T47D (cell line): ENCODE results near the gene PKIG.
A peak's percentile ranks its signal among the peaks of the same experiment; 100 is the strongest.

Source experiments
- DNase-seq, 2 experiments: peaks; one replicate each; pipeline versions ENCODE4 v3.0.0 to v3.0.0-alpha.2; 2011 to 2012; ENCODE audit warnings: low read depth in 1 of 2, low spot score in 1 of 2
- JUND ChIP-seq: IDR thresholded peaks from 2 replicates; pipeline ENCODE4 v1.6.1; 2012; ENCODE audit warnings: low read depth
- in situ Hi-C: cut with HindIII; loops from 2 replicates; pipeline ENCODE4 v1.10.0; 2016; ENCODE audit warnings: low sequenced_read_pairs, low pct_unique_long_range_greater_than_20kb

The PKIG gene

GRCh38 chr20:44582311-44583025 is at the start of gene PKIG:
TSS of gene PKIG (plus strand) at chr20:44582579. CDS start at chr20:44614557, 31,978 bp downstream.
- DNase-seq = no peak
- no peak for TF ChIP-seq JUND
- in situ Hi-C loops = no loop called here

GRCh38 chr20:44532981-44533331 is 49.4 kb upstream of the PKIG start:
- in situ Hi-C loops = no loop called here
- no peak for TF ChIP-seq JUND
- DNase-seq = no peak

GRCh38 chr20:44533928-44534327 is 48.5 kb upstream of the PKIG start:
- no peak for DNase-seq
- no peak for TF ChIP-seq JUND
- in situ Hi-C loops = no loop called here

- in situ Hi-C loops = no loop called here
- TF ChIP-seq JUND = no peak
- no peak for DNase-seq
These were observed 46.2 kb upstream of the PKIG start for GRCh38 chr20:44536175-44536574.

- no peak for TF ChIP-seq JUND
- in situ Hi-C loops = no loop called here
- DNase-seq = peak; percentile 13 to 36
These were observed 44.4 kb upstream of the PKIG start for GRCh38 chr20:44537993-44538392.

GRCh38 chr20:44540834-44541233 is 41.5 kb upstream of the PKIG start:
- no peak for DNase-seq
- TF ChIP-seq JUND = no peak
- in situ Hi-C loops = no loop called here

- in situ Hi-C loops = no loop called here
- TF ChIP-seq JUND = no peak
- no peak for DNase-seq
These were observed 40.4 kb upstream of the PKIG start for GRCh38 chr20:44541992-44542391.

- in situ Hi-C loops = no loop called here
- no peak for DNase-seq
- no peak for TF ChIP-seq JUND
These were observed 39.5 kb upstream of the PKIG start for GRCh38 chr20:44542890-44543289.

GRCh38 chr20:44543358-44543757 is 39.0 kb upstream of the PKIG start:
- DNase-seq = no peak
- no peak for TF ChIP-seq JUND
- in situ Hi-C loops = no loop called here

- no peak for DNase-seq
- in situ Hi-C loops = no loop called here
- no peak for TF ChIP-seq JUND
These were observed 38.1 kb upstream of the PKIG start for GRCh38 chr20:44544263-44544662.

- no peak for TF ChIP-seq JUND
- in situ Hi-C loops = no loop called here
- no peak for DNase-seq
These were observed 35.0 kb upstream of the PKIG start for GRCh38 chr20:44547419-44547818.

- DNase-seq = no peak
- no peak for TF ChIP-seq JUND
- in situ Hi-C loops = no loop called here
These were observed 33.3 kb upstream of the PKIG start for GRCh38 chr20:44549123-44549522.

GRCh38 chr20:44552050-44552449 is 30.3 kb upstream of the PKIG start:
- in situ Hi-C loops = no loop called here
- TF ChIP-seq JUND = no peak
- no peak for DNase-seq

- TF ChIP-seq JUND = no peak
- in situ Hi-C loops = no loop called here
- DNase-seq = no peak
These were observed 29.8 kb upstream of the PKIG start for GRCh38 chr20:44552568-44552949.
